H7 (cell line): ENCODE results near the gene SYTL2. TPM values are rescaled to one million over a fixed set of nuclear protein-coding genes. Genes with fewer than 3 reads are reported as not detected.
"Not testable (repeated sequence)": the region's sequence is repeated elsewhere in the genome, so short reads cannot be mapped to it uniquely, and the experiment has no call there.

Source experiments
- DNase-seq: peaks from one replicate; pipeline ENCODE4 v3.0.0; 2012
- H3K27me3 ChIP-seq: 2 replicates; pipeline ENCODE4 v1.6.0; 2011; ENCODE audit warnings: mild to moderate bottlenecking, low read length; ENCODE audit not compliant: control insufficient read depth, insufficient read depth
- H3K36me3 ChIP-seq: replicated peaks from 2 replicates; pipeline ENCODE4 v1.5.1; 2011; ENCODE audit warnings: low read length; ENCODE audit not compliant: control insufficient read depth, insufficient read depth
- H3K4me3 ChIP-seq: 2 replicates; pipeline ENCODE4 v1.5.1; 2011; ENCODE audit warnings: low read depth, mild to moderate bottlenecking, control low read depth, low read length, moderate library complexity; ENCODE audit not compliant: insufficient read depth
- total RNA-seq: library from RNA; depleted of rRNA; stranded (reverse); fragments of >200 nt; shearing (Covaris generic); gene quantifications from 2 replicates; pipeline ENCODE4 v1.2.3, GENCODE V29; 2014

SYTL2 gene
- total RNA-seq, 1 experiment from 2014 or later: 1.4 TPM

DNA sequence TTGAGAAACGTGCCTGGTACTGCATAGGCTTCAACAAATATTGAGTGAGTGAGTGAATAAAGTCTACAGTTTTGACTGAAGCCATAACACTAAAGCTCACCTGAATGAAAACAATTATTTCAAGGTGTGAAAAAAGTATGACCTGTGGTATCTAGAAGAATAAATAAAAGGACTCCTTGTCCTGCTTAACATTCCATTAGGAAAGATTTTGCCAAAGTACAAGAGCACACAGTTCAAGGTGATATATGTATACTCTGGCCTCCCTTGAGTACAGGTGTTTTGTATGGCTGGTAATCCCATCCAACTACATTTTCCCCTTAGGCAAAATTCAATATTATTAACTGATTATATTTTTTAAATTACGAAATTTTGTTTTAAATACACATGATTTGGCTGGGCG lies 144.3 kb downstream of the SYTL2 start:
- Histone ChIP-seq H3K36me3 (peaks cover 4% of the 10 kb centered on the region), H3K4me3 (no peak overlapping the region), H3K27me3 (no peaks in the 10 kb centered on the region)
- no peak for DNase-seq

DNA sequence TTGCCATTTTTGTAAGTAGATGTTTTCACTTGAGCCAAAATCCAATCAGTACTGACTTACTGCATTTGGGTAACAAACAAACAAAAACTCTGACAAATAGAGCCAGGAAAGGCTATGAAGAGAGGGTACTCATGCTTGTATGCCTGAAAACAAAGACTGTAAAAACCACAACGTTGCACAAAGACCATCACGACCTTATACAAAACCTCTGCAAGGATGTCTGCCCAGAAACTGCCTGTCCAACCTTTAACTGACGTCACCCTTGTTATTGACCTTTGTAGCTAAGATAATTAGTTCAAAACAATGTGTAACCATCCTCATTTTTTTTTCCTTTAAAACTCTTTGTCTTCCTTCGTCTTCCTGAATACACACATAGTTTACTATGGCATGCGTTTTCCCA lies 145.2 kb downstream of the SYTL2 start:
- H3K36me3 ChIP-seq: peaks cover 4% of the 10 kb centered on the region
- DNase-seq: no peak
- no peak overlapping the region for H3K4me3 ChIP-seq
- H3K27me3 ChIP-seq: no peaks in the 10 kb centered on the region

DNA sequence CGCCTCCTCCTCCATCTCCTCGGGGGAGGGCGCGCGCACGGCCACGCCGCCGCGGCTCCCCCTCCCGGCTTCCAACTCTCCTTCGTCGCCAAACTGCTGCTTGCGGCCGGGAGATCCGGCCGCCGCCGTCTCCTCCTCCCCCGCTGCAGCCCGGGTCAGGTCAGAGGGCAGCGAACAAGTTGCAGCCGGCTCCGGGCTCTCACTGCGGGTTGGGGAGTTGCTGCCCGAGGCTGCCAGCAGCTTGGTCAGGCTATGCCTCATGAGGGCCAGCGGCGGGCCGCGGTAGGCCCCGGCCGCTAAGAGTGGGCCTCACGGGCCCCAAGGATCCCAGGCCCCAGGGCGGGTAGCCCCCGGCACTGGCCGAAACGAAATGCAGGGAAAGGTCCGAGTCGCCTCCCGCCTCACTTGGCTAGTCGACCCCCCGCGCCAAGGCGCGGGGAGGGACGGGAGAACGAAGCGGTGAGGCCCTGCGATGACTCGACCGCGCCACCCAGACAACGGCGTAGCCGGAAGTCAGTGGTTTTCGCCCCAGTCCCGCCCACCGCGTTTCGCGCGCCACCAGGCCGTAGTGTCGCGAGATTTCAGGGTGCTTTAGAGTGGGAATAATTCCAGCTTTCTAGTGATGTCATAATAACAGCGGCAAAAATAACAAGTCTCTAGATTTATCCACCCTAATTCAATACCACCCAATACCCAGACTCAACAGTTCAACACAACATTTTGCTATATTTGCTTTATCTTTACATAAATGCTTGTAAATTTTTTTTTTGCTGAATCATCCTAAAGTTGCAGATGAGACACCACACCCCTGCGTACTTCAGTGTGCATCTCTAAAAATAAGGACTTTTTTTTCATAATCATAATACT lies 146.1 kb downstream of the SYTL2 start, which contains the start of gene CREBZF:
CREBZF (minus strand) TSS at position 515 of the 867 bp plus-strand sequence; CDS start at position 261, 254 bp downstream.
- peak; percentile 91 for DNase-seq
- peaks cover 10% of the 10 kb centered on the region for H3K36me3 ChIP-seq
- no peaks in the 10 kb centered on the region for H3K27me3 ChIP-seq
- peak within 1 kb of the TSS; percentile 97 for H3K4me3 ChIP-seq

DNA sequence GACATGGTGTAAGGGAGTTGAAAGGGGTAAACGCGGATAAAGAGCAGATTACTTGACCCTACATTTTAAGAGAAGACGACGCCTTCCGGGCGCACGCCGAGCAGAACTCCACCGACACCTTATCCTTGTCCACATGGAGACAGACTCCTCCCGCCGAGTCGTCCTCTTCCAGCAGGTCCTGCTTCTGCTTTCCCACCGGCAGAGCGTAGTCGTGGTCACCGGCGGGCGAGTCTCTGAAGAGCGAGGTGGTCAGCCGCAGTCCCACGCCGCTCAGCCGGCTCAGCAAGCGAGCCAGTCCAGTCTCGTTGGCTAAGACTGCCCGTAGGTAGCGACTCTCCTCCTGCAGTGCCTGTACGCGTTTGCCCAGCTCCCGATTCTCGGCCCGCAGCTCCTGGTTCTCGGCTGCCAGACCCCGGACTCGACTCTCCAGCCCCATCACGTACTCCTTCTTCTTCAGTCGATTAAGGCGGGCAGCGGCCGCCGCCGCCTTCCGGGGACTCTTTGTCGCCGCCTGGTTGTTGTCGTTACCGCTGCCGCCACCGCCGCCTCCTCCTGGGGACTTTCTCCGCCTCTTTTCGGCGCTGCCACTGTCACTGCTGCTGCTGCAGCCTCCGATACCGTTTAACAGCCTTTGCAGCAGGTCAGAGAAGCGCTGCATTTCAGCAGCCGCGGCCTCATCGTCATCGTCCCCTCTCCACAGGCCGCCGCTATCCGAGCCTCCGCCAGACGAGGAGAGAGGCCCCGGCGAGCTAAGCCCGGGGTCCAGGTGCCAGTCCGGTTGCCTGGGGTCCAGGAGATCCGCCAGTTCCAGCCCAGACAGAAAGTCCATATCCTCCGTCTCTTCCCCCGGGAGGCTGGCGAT lies 147.0 kb downstream of the SYTL2 start:
- Histone ChIP-seq H3K27me3 (no peaks in the 10 kb centered on the region), H3K4me3 (peak overlapping the region; percentile 97), H3K36me3 (peaks cover 10% of the 10 kb centered on the region)
- DNase-seq: peak; percentile 78

DNA sequence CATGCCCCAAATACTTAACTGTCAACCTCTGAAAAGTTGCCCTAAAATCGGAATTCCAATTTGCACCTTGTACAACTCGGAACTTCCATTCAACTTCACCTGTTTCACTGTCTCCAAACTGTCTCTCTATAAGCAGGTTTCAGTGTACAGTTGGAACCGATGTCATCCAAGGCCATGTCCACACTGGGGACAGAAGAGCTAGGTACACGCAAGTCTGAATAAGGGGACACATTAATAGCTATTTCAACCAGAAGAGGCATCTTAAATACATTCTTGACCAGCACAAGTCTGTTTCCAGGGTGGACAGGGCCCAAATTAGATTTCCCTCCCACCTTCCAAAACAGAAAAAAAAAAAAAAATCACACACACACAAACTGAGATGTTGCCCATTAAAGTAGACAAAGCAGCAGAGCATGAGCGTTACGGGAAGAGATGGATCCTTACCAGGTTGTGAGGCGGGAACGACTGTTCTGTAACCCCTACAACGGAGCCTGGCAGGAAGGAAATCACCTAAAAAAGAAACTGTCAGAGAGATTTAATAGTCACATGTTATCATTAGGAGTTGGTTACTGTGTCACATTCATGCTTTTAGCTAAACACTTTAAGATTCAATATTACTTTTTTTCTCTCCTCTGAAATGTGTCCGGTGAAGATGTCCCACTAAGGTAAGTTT lies 147.7 kb downstream of the SYTL2 start:
- Histone ChIP-seq H3K36me3 (peaks cover 10% of the 10 kb centered on the region), H3K4me3 (peak overlapping the region; percentile 97), H3K27me3 (no peaks in the 10 kb centered on the region)
- no peak for DNase-seq

DNA sequence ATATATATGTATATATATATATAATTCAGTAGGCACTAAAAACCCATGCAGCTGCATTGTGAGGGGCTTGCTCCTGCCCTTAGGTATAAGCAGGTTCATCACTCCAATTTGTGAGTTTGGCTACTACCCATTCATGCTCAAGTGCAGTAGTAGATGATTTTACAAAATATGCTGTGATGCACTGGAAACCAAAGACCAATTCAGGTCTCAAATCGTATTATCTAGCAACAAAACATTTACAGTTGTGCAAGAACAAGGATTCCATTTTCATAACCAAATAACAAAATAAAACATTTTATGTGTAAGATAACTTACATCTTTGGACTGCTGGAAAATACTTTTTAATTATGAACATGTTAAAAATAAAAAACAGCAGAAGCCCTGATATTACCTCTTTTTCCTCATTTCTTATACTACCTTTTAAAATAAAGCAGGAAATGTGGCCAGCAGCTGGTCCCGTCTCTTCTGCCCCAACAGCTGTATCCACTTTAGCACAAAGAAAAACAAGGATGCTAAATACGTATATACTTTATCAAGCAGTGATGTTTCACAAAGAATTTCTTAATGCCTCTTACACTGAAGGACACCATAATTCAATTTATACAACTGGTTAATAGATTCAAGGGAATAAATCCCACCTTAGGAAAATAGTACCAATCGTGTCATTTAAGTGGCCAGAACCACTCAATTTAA lies 148.8 kb downstream of the SYTL2 start:
- H3K4me3 ChIP-seq: peak overlapping the region; percentile 4; the same call in 1 of the 2 replicates
- DNase-seq: no peak
- H3K36me3 ChIP-seq: peaks cover 10% of the 10 kb centered on the region
- no peaks in the 10 kb centered on the region for H3K27me3 ChIP-seq

DNA sequence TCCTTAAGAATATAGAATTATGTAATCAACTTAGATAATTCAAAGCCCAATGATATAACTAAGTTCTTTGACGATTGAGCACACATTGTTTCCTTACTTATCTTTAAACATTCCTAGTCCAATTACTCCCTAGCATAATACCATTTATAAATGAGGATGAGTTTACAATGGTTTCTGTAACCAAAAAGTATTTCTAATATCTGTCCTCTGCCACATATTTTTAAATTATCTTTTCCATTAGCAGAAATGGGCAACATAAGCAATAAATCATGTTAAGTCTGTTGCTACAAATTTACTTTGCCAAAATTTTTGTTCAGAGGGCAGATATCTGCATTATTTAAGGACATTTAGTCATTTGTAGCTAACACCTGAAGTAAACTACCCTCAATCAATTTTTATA lies 152.8 kb downstream of the SYTL2 start:
- DNase-seq: no peak
- Histone ChIP-seq H3K4me3 (no peak overlapping the region), H3K36me3 (peaks cover 10% of the 10 kb centered on the region), H3K27me3 (no peaks in the 10 kb centered on the region)

DNA sequence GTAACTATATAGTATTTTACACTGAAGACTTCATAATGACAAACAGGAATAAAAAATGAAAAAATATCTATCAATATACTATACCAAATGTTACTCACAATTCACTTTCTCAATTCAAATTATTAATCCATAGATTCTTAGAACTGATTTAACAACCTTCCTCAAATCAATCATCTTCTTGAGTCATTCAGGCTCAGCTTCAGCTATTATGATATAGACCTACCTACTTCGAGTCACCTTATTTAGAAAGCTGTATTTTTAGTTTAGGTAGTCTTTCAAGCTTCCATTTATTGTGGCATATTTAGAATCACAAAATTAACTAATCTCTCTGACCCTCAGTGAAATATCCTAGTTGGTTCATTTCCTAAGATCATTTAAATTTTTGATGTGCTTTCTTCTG lies 154.2 kb downstream of the SYTL2 start:
- DNase-seq: no peak
- peaks cover 6% of the 10 kb centered on the region for H3K36me3 ChIP-seq
- H3K4me3 ChIP-seq: no peak overlapping the region
- H3K27me3 ChIP-seq: no peaks in the 10 kb centered on the region

DNA sequence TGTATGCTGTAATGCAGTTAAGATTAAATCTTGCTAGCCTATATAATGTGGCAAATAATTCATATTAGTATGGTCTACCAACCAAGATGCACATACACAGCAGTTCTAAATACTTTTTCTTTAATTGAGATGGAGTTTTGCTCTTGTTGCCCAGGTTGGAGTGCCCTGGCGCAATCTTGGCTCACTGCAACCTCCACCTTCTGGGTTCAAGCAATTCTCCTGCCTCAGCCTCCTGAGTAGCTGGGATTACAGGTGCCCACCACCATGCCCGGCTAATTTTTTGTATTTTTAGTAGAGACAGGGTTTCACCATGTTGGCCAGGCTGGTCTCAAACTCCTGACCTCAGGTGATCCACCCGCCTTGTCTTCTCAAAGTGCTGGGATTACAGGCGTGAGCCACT lies 156.6 kb downstream of the SYTL2 start:
- H3K27me3 ChIP-seq, DNase-seq, H3K36me3 ChIP-seq, H3K4me3 ChIP-seq: not testable (repeated sequence)

DNA sequence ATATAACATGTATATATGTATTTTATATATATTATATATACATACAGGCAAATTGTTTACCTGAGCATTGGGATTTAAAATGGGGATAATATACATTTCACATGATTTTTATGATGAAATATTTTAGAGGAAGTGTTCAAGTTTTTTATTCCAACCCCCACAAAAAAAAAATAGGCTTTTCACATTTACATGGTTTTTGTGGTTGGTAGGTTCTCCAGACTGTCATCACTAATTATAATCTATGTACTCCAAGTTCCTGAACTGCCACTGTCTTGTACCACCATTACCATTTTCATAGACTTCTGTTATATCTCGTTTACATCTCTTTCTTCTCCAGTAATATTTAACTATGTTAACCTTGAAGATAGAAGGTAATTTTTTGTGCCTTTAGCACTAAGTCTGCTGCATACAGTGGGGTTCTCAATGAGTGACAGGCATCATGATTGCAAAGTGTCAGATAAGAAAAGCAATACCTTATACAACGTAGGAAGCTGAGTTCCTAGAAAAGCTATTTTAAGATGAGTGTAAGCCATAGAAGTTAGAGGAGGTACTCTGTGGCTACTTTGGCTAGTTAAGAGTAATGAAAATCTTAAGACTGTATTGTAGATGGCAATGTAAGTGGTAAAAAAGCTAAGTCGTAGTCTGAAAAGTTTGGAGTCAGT lies 158.0 kb downstream of the SYTL2 start:
- no peak for DNase-seq
- H3K36me3 ChIP-seq: no peaks in the 10 kb centered on the region; the same call in none of the 2 replicates
- H3K27me3 ChIP-seq: no peaks in the 10 kb centered on the region
- H3K4me3 ChIP-seq: no peak overlapping the region

DNA sequence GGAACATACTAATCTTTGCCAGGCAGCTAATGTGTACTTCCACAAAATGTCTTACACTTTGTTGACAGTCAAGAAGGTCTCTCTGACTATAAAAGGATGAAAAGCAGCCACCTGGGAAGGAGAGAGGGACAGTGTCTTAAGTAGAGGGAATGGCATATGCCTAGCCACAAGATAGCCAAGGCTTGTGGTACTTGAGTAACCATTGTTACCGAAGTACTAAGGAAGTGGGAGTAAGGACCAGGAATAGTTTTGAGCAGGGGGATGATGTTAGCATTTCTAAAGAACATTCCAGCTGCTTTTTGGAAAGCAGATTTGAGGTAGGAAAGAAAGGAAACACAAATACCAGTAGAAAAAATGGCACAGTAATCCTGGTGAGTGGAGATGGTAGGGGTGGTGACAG lies 159.8 kb downstream of the SYTL2 start:
- no peak for DNase-seq
- H3K36me3 ChIP-seq: no peaks in the 10 kb centered on the region; the same call in 1 of the 2 replicates
- H3K4me3 ChIP-seq: no peak overlapping the region
- H3K27me3 ChIP-seq: no peaks in the 10 kb centered on the region

DNA sequence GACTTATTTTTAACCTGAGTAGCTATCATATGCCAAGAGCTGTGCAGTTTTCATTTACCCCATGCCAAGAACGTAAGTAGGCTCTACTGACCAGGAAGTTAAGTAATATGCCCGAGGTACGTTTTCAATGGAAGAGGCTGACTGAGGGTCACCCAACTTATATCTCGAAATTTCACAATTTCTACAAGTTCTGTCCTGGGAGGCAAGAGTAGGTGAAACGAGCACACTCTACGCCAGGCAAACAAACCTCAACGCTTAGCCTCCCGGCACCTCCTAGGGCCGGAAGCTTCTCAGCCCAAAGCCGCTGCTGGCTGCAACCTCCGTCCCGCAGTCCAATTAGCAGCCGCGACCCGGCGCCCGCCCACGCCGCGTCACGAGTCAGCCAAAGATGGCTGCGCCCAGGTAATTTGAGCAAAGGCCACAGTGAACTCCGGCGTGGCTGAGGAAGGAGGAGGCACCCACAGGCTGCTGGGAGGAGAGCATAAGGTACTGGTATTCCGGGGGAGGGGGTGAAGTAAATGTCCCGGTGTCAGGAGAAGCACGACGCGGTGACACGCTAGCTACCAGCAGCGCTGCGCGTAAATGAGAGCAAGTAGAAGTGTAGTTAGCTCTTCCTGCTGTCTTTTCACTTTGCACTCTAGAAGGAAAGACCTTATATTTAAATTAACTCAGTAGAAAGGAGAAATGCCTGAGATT lies 163.2 kb downstream of the SYTL2 start, which contains the start of gene TMEM126A:
TMEM126A (plus strand) TSS at position 364 of the 696 bp plus-strand sequence. CDS start 2,289 bp downstream, outside the sequence.
- Histone ChIP-seq H3K27me3 (no peaks in the 10 kb centered on the region), H3K36me3 (no peaks in the 10 kb centered on the region), H3K4me3 (peak within 1 kb of the TSS; percentile 71)
- peak; percentile 77 for DNase-seq

DNA sequence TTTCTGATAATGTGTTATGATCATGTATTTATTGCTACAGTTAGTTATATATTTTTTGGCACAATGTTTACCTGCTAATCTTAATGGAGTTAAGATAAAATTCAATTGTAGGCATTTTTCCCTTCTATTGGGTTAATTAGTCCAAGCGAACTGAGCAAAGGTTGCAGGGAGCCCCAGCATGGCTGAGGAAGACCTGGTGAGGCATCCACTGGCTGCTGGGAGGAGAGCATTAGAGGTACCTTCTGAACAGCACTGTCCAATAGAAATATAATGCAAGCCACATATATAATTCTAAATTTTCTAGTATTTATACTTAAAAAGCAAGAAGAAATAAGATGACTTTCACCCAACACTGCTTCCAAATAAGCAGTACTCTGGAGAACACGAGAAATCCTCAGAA lies 163.9 kb downstream of the SYTL2 start:
- no peak for DNase-seq
- no peaks in the 10 kb centered on the region for H3K27me3 ChIP-seq
- H3K36me3 ChIP-seq: no peaks in the 10 kb centered on the region
- H3K4me3 ChIP-seq: peak overlapping the region; percentile 71
